ENCODE data around the gene BRINP2.

Gene BRINP2

DNA sequence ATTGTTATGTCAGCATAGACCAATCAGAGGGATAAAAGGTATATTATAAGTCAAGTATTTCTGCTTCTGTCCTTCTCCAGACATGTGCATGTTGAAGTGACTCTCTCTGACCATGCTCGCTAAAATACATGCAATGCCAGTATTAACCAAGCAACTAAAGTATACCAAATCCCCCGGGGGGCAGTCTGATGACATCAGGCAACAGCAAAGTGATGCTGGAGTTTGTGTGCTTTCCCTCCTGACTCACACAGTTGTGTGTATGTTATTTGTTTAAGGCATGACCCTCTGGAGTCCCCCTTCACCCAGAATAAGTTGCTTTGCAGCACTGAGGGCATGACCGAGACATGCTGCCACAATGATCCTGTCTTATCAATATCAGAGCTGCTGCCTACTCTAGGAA lies 2.1 kb downstream of the BRINP2 start:
- no peak overlapping the region for H3K9ac ChIP-seq (ENCODE audit: low read depth, low read length)
- peaks cover 97% of the 10 kb centered on the region for H3K27me3 ChIP-seq (ENCODE audit: insufficient read depth, low read length)
- H3K9me3 ChIP-seq (ENCODE audit: insufficient read depth, low read depth, low read length) = no peaks in the 10 kb centered on the region
- peaks cover 11% of the 10 kb centered on the region; the same call in 1 of the 2 replicates for H3K4me1 ChIP-seq (ENCODE audit: insufficient read depth, low read length)
- no peaks in the 10 kb centered on the region for H3K36me3 ChIP-seq (ENCODE audit: insufficient read depth, low read depth, low read length)
- H3K4me3 ChIP-seq (ENCODE audit: low read length) = no peak overlapping the region
- H3K27ac ChIP-seq (ENCODE audit: low read length) = no peak overlapping the region

DNA sequence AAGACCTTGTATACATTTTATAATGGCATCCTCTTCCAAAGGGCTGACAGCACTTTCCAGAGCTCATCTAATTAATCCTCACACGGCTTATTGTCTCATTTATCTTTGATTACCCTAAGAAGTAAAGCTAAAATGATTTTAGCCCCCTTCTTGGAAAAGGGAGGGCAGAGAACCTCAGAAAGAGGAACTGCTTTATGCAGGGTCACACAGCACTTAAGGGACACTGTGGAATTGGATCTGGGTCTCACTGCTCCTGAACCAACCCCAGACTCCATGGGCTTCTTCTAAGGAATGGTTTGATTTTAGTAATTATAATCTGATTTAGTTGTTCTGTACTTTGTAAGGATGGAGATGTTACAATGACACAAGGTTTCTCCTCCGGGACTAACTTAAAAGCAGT lies 3.2 kb downstream of the BRINP2 start:
- Histone ChIP-seq H3K27ac (ENCODE audit: low read length) (no peak overlapping the region), H3K4me3 (ENCODE audit: low read length) (no peak overlapping the region), H3K9me3 (ENCODE audit: insufficient read depth, low read depth, low read length) (no peaks in the 10 kb centered on the region), H3K4me1 (ENCODE audit: insufficient read depth, low read length) (peaks cover 11% of the 10 kb centered on the region; the same call in 1 of the 2 replicates), H3K36me3 (ENCODE audit: insufficient read depth, low read depth, low read length) (no peaks in the 10 kb centered on the region), H3K27me3 (ENCODE audit: insufficient read depth, low read length) (peaks cover 97% of the 10 kb centered on the region), H3K9ac (ENCODE audit: low read depth, low read length) (no peak overlapping the region)

DNA sequence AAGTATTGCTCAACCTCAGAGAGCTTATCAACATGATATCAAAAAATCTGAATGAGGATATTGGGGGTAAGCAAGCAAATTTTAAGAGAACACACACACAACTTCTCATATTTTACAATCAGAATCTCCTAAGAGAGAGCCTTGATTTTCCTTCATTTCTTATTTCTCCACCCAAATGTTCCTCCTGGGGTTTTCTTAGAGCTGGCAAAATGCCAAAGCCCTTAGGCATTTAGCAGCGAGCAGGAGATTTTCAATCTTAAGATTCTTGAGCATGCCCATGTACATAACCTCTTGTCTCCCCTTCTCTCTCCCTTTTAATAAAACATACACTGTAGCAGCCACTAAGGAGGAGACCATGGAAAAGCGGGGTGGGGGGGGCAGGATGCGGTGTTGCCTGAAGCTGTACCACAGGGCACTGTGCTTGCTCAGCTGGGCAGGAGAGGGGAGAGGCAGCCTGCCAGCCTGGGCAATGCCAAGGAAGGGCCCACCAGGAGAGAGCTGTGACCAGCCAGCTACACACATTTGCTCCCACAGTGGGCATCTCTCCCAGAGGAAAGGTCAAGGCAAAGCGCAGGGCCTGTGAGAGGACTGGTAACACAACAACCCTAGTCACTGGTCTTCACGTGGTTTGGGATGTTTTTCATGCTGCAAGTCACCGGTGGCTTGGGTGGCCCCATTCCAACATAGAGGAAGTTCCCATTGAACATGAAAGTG lies 4.3 kb downstream of the BRINP2 start:
- peaks cover 8% of the 10 kb centered on the region; the same call in 1 of the 2 replicates for H3K4me1 ChIP-seq (ENCODE audit: insufficient read depth, low read length)
- no peaks in the 10 kb centered on the region for H3K9me3 ChIP-seq (ENCODE audit: insufficient read depth, low read depth, low read length)
- peaks cover 97% of the 10 kb centered on the region for H3K27me3 ChIP-seq (ENCODE audit: insufficient read depth, low read length)
- H3K4me3 ChIP-seq (ENCODE audit: low read length) = no peak overlapping the region
- H3K9ac ChIP-seq (ENCODE audit: low read depth, low read length) = no peak overlapping the region
- H3K27ac ChIP-seq (ENCODE audit: low read length) = no peak overlapping the region
- no peaks in the 10 kb centered on the region for H3K36me3 ChIP-seq (ENCODE audit: insufficient read depth, low read depth, low read length)

GRCh38 chr1:177181280-177181630 lies 10.5 kb downstream of the BRINP2 start:
- Histone ChIP-seq H3K4me1 (ENCODE audit: insufficient read depth, low read length) (peaks cover 4% of the 10 kb centered on the region; the same call in 1 of the 2 replicates), H3K27ac (ENCODE audit: low read length) (no peak overlapping the region), H3K9ac (ENCODE audit: low read depth, low read length) (no peak overlapping the region; the same call in 1 of the 2 replicates), H3K36me3 (ENCODE audit: insufficient read depth, low read depth, low read length) (no peaks in the 10 kb centered on the region), H3K27me3 (ENCODE audit: insufficient read depth, low read length) (peaks cover 51% of the 10 kb centered on the region), H3K9me3 (ENCODE audit: insufficient read depth, low read depth, low read length) (no peaks in the 10 kb centered on the region), H3K4me3 (ENCODE audit: low read length) (peak overlapping the region; percentile 67; the same call in 1 of the 2 replicates)

DNA sequence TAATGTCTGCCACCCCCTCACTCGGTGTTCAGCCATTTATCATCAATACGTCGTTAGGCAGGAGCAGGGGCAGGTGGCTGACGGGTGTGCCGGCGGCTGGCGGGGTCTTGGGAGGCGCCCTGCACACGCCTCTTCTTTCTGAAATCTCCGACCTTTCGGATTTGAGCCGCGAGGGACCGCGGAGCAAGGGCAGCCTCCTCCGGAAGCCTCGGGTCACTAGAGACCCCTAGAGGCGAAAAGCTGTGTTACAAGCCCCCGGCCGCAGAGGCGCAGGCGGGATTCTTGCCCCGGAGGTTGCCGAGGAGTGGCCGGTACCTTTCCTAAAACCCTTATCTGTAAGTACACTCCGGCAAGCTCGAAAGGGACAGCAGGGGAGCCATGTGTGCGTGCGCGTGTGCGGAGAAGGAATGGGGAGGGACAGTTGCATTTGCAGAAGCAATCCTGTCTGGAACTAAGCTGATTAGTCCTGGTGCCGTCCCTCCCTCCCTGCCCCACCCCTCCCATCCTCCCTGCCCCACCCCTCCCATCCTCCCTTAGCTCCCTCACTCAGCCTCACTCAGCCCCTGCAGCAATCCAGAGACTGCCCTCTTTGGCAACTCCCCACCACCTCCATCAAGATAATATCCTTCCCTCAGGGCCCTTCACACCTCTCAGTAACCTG lies 11.0 kb downstream of the BRINP2 start:
- H3K27me3 ChIP-seq (ENCODE audit: insufficient read depth, low read length) = peaks cover 47% of the 10 kb centered on the region
- no peaks in the 10 kb centered on the region for H3K9me3 ChIP-seq (ENCODE audit: insufficient read depth, low read depth, low read length)
- H3K4me3 ChIP-seq (ENCODE audit: low read length) = peak overlapping the region; percentile 67; the same call in 1 of the 2 replicates
- no peak overlapping the region for H3K27ac ChIP-seq (ENCODE audit: low read length)
- peaks cover 4% of the 10 kb centered on the region; the same call in 1 of the 2 replicates for H3K4me1 ChIP-seq (ENCODE audit: insufficient read depth, low read length)
- no peaks in the 10 kb centered on the region for H3K36me3 ChIP-seq (ENCODE audit: insufficient read depth, low read depth, low read length)
- no peak overlapping the region; the same call in 1 of the 2 replicates for H3K9ac ChIP-seq (ENCODE audit: low read depth, low read length)

GRCh38 chr1:177183836-177184235 lies 13.1 kb downstream of the BRINP2 start:
- no peak overlapping the region for H3K9ac ChIP-seq (ENCODE audit: low read depth, low read length)
- H3K27me3 ChIP-seq (ENCODE audit: insufficient read depth, low read length) = peaks cover 27% of the 10 kb centered on the region
- no peaks in the 10 kb centered on the region for H3K9me3 ChIP-seq (ENCODE audit: insufficient read depth, low read depth, low read length)
- no peak overlapping the region for H3K4me3 ChIP-seq (ENCODE audit: low read length)
- no peaks in the 10 kb centered on the region for H3K36me3 ChIP-seq (ENCODE audit: insufficient read depth, low read depth, low read length)
- H3K4me1 ChIP-seq (ENCODE audit: insufficient read depth, low read length) = peaks cover 4% of the 10 kb centered on the region; the same call in 1 of the 2 replicates
- H3K27ac ChIP-seq (ENCODE audit: low read length) = no peak overlapping the region

GRCh38 chr1:177185209-177185608 lies 14.5 kb downstream of the BRINP2 start:
- no peaks in the 10 kb centered on the region for H3K9me3 ChIP-seq (ENCODE audit: insufficient read depth, low read depth, low read length)
- H3K36me3 ChIP-seq (ENCODE audit: insufficient read depth, low read depth, low read length) = no peaks in the 10 kb centered on the region
- peaks cover 4% of the 10 kb centered on the region; the same call in 1 of the 2 replicates for H3K4me1 ChIP-seq (ENCODE audit: insufficient read depth, low read length)
- H3K27me3 ChIP-seq (ENCODE audit: insufficient read depth, low read length) = peaks cover 14% of the 10 kb centered on the region
- no peak overlapping the region for H3K4me3 ChIP-seq (ENCODE audit: low read length)
- no peak overlapping the region for H3K9ac ChIP-seq (ENCODE audit: low read depth, low read length)
- H3K27ac ChIP-seq (ENCODE audit: low read length) = no peak overlapping the region

DNA sequence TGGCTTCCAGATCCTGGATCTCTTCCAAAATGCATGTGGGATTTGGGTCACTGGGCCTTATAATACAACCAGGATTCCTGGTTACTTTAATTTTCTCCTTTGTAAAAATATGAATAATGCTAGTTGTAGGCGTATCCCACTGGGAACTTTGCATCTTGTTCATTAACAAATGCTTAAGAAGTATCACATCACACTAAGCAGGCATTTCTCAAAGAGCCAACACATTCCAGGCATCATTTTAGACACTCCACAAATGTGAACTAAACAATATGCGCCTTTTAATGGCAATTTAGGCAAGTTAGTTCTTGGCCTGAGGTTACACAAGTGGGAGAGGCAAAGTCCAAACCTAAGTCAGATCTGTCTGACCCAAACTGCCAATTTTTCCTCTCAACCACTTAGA lies 15.9 kb downstream of the BRINP2 start:
- H3K4me1 ChIP-seq (ENCODE audit: insufficient read depth, low read length) = peaks cover 4% of the 10 kb centered on the region; the same call in 1 of the 2 replicates
- no peaks in the 10 kb centered on the region for H3K27me3 ChIP-seq (ENCODE audit: insufficient read depth, low read length)
- no peak overlapping the region for H3K4me3 ChIP-seq (ENCODE audit: low read length)
- no peaks in the 10 kb centered on the region for H3K9me3 ChIP-seq (ENCODE audit: insufficient read depth, low read depth, low read length)
- no peaks in the 10 kb centered on the region for H3K36me3 ChIP-seq (ENCODE audit: insufficient read depth, low read depth, low read length)
- no peak overlapping the region for H3K27ac ChIP-seq (ENCODE audit: low read length)
- H3K9ac ChIP-seq (ENCODE audit: low read depth, low read length) = no peak overlapping the region

DNA sequence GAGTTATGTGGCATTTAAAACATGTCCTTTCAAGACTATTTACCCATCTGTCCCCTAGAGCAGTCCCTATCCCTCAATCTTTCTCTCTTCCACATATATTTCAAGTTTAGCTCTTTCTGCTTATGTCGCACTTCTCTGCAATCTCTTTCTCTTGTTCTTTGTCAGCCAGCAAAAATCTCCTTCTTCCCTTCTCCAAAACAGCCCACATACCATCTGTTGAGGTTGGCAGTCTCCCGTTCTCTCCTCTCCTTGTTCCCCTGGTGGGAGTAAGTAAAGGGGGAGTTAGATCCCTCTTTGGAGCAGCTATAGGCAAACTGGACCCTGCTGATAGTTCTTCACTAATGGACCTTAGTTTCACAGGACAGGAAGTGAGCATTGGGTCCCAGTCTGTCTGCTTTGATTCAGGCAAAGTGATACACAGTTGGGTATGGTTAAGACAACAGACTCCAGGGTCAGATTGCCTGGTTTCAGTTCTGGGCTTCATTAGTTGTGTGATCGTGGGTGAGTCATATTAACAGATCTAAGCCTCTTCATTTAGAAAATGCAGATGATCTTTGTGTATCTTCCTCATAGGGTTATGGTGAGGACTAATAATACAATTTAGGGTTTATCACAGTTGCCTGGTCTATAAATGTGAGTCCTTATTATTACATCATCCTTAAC lies 19.7 kb downstream of the BRINP2 start:
- H3K9ac ChIP-seq (ENCODE audit: low read depth, low read length) = no peak overlapping the region
- H3K4me1 ChIP-seq (ENCODE audit: insufficient read depth, low read length) = no peaks in the 10 kb centered on the region
- no peaks in the 10 kb centered on the region for H3K36me3 ChIP-seq (ENCODE audit: insufficient read depth, low read depth, low read length)
- H3K9me3 ChIP-seq (ENCODE audit: insufficient read depth, low read depth, low read length) = no peaks in the 10 kb centered on the region
- H3K27ac ChIP-seq (ENCODE audit: low read length) = no peak overlapping the region
- no peak overlapping the region for H3K4me3 ChIP-seq (ENCODE audit: low read length)
- no peaks in the 10 kb centered on the region; the same call in 1 of the 2 replicates for H3K27me3 ChIP-seq (ENCODE audit: insufficient read depth, low read length)

GRCh38 chr1:177198243-177198642 lies 27.5 kb downstream of the BRINP2 start:
- Histone ChIP-seq H3K36me3 (ENCODE audit: insufficient read depth, low read depth, low read length) (no peaks in the 10 kb centered on the region), H3K4me1 (ENCODE audit: insufficient read depth, low read length) (no peaks in the 10 kb centered on the region), H3K9me3 (ENCODE audit: insufficient read depth, low read depth, low read length) (no peaks in the 10 kb centered on the region), H3K4me3 (ENCODE audit: low read length) (no peak overlapping the region), H3K27me3 (ENCODE audit: insufficient read depth, low read length) (no peaks in the 10 kb centered on the region), H3K27ac (ENCODE audit: low read length) (no peak overlapping the region), H3K9ac (ENCODE audit: low read depth, low read length) (no peak overlapping the region)

DNA sequence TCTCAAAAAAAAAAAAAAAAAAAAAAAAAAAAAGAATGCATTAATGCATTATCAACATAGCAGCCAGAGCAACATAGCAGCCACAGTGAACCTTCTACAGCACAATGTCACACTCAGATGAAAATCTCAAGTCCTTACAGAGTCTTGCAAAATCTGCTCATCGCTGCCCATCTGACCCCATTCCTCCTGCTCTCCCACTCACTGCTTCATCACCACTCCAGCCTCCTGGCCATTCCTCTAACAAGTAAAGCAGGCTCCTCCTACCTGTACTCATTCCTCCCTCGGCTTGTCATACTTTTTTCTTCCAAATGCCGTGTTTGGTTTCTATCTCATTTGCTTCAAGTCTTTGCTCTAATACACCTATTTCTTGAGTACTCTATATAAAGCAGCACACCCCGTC lies 29.5 kb downstream of the BRINP2 start:
- H3K9ac ChIP-seq (ENCODE audit: low read depth, low read length) = no peak overlapping the region
- no peak overlapping the region for H3K4me3 ChIP-seq (ENCODE audit: low read length)
- H3K4me1 ChIP-seq (ENCODE audit: insufficient read depth, low read length) = no peaks in the 10 kb centered on the region
- no peaks in the 10 kb centered on the region for H3K36me3 ChIP-seq (ENCODE audit: insufficient read depth, low read depth, low read length)
- H3K27ac ChIP-seq (ENCODE audit: low read length) = no peak overlapping the region
- H3K9me3 ChIP-seq (ENCODE audit: insufficient read depth, low read depth, low read length) = no peaks in the 10 kb centered on the region
- H3K27me3 ChIP-seq (ENCODE audit: insufficient read depth, low read length) = no peaks in the 10 kb centered on the region

All from iPS-20b (cell line).